Measurements from ENCODE around the gene SLC46A2. TPM values are rescaled to one million over a fixed set of nuclear protein-coding genes. Genes with fewer than 3 reads are reported as not detected.

The SLC46A2 gene
- total and polyA plus RNA-seq, 2 of the 8 experiments (the other 6 are each of a cell fraction or from before 2014, with no cell fraction given): 0.03 TPM; not detected in 1

DNA sequence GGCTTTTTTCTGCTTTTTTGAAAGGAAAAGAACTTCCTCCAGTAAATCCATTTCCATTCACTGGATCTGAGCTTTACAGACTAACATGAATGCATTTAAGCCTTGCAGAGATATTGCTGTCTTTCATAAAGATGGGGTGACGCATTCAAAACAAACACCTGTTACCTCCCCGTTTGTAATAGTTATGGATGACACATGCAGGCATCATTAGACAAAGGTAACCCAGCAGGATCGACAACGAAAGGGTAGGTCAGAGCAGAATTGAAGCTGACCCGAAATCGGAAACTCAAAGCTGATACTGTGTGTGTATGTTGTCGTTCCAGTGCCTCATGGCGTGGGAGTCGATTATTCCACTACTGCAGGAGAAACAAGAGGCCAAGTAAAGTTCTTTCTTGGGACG lies 22.2 kb downstream of the SLC46A2 start:
- Histone ChIP-seq H4K5ac (ENCODE audit: insufficient read length, low read depth, low read length) (no peak overlapping the region), H3K27ac (ENCODE audit: low read depth, low read length) (no peak overlapping the region), H2BK120ac (replicated peaks; ENCODE audit: low read depth, low read length) (no peak overlapping the region)

More for the DNA sequence above, 22.2 kb downstream of the SLC46A2 start:
- peaks cover 8% of the 10 kb centered on the region; the same call in 1 of the 2 replicates for H3K23me2 ChIP-seq (ENCODE audit: low read depth, low read length)
- no peak overlapping the region for H3K23ac ChIP-seq (ENCODE audit: insufficient read length)
- no peak overlapping the region for H3K56ac ChIP-seq (replicated peaks; ENCODE audit: insufficient read length, low read depth, low read length)
- H3K4ac ChIP-seq (replicated peaks; ENCODE audit: insufficient read length, low read depth, low read length): no peak overlapping the region
- WGBS, 2 experiments (ENCODE audit: extremely low coverage in 1 of 2, insufficient coverage in 1 of 2, insufficient read length in 1 of 2, insufficient replicate concordance in 2 of 2, low coverage in 1 of 2, low lambda C conversion rate in 2 of 2, missing lambda C conversion rate in 1 of 2): 89% methylated on average over 10 of the region's 10 CpGs; no CpG with 5 or more reads in 1 of the 2 experiments
- H3K9ac ChIP-seq (replicated peaks in 1 of 4; ENCODE audit: extremely low read depth in 1 of 4, low read depth in 3 of 4, low read length in 3 of 4): no peak overlapping the region
- no peak overlapping the region for H2BK20ac ChIP-seq (ENCODE audit: low read length)
- no peak overlapping the region for H3K4me3 ChIP-seq (ENCODE audit: extremely low read depth in 1 of 4, insufficient read depth in 2 of 4, low read depth in 3 of 4, low read length in 4 of 4)
- TF ChIP-seq CEBPB (IDR thresholded peaks at IDR 0.05; ENCODE audit: low read depth, low read length): no peak
- no peak for TF ChIP-seq CHD1 (IDR thresholded peaks at IDR 0.05; ENCODE audit: low read depth, low read length)
- H2AK5ac ChIP-seq (ENCODE audit: low read depth, low read length): peak overlapping the region; percentile 3; the same call in 1 of the 2 replicates
- H3K27me3 ChIP-seq (replicated peaks in 1 of 4; ENCODE audit: control insufficient read depth in 3 of 4, extremely low read depth in 1 of 4, insufficient read depth in 3 of 4, low read length in 3 of 4): no peaks in the 10 kb centered on the region
- H3K79me1 ChIP-seq (ENCODE audit: low read depth, low read length): no peaks in the 10 kb centered on the region
- no peak overlapping the region for H2BK15ac ChIP-seq (ENCODE audit: low read length)
- H4K20me1 ChIP-seq (replicated peaks in 1 of 2; ENCODE audit: control insufficient read depth in 1 of 2, insufficient read depth in 2 of 2, low read length in 2 of 2): no peaks in the 10 kb centered on the region
- H2AFZ ChIP-seq (ENCODE audit: low read length): no peak overlapping the region
- H3K79me2 ChIP-seq (ENCODE audit: control insufficient read depth in 1 of 2, insufficient read depth in 2 of 2, low read length in 2 of 2): no peaks in the 10 kb centered on the region
- 0 out of 2 replicates have a peak overlapping the region, but pooled peaks have one; percentile 68 for H2BK12ac ChIP-seq (ENCODE audit: low read depth, low read length)
- DNase-seq (ENCODE audit: low read depth in 1 of 2, low spot score in 2 of 2) (no peak), FAIRE-seq (no peak)
- ChIA-PET CTCF (ENCODE audit: partially characterized antibody) (interaction anchor here (0.8 to 2.0 kb wide), 7 partner anchors 11 to 24 kb away, joined by 3 to 11 read pairs (median 4); no protein-coding TSS in a partner anchor), POLR2A (ENCODE audit: partially characterized antibody) (interaction anchor here (0.6 to 1.6 kb wide), 2 partner anchors 8 to 118 kb away, joined by 3 read pairs; partner anchors contain the start of gene SNX30)
- no peak overlapping the region for H3K18ac ChIP-seq (ENCODE audit: extremely low read depth, low read length)
- peaks cover 0 to 6% (median 1%) of the 10 kb centered on the region in 4 experiments; a peak in 2 of 7 replicates for H3K4me1 ChIP-seq (replicated peaks in 1 of 4; ENCODE audit: control insufficient read depth in 3 of 4, insufficient read depth in 4 of 4, low read length in 3 of 4)
- H4K91ac ChIP-seq (replicated peaks; ENCODE audit: insufficient read length, low read length): peak overlapping the region; percentile 25
- H3K9me3 ChIP-seq (ENCODE audit: insufficient read depth in 2 of 2, low read depth in 1 of 2, low read length in 1 of 2): no peaks in the 10 kb centered on the region
- H2BK5ac ChIP-seq (ENCODE audit: low read depth, low read length): no peak overlapping the region
- no peak overlapping the region for H3K4me2 ChIP-seq (ENCODE audit: insufficient read depth in 1 of 2, low read depth in 2 of 2, low read length in 2 of 2)
- H4K8ac ChIP-seq (ENCODE audit: extremely low read depth, insufficient read depth, low read length): no peak overlapping the region
- H3K14ac ChIP-seq (ENCODE audit: insufficient read length): no peak overlapping the region
- peaks cover 0 to 2% (median 0%) of the 10 kb centered on the region in 4 experiments; a peak in 1 of 8 replicates for H3K36me3 ChIP-seq (ENCODE audit: control insufficient read depth in 2 of 4, insufficient read depth in 4 of 4, low read length in 3 of 4)
